GM12874 (cell line): Measurements from ENCODE around the gene NFKBIB.
A peak's percentile ranks its signal among the peaks of the same experiment; 100 is the strongest.

Experiments
- TF ChIP-seq, protein P1 (sequence below): IDR thresholded peaks from 2 replicates; pipeline ENCODE4 v1.5.1; 2011; ENCODE audit warnings: low read depth, mild to moderate bottlenecking, control low read depth, low read length, moderate library complexity; ENCODE audit not compliant: insufficient read depth

NFKBIB gene

DNA sequence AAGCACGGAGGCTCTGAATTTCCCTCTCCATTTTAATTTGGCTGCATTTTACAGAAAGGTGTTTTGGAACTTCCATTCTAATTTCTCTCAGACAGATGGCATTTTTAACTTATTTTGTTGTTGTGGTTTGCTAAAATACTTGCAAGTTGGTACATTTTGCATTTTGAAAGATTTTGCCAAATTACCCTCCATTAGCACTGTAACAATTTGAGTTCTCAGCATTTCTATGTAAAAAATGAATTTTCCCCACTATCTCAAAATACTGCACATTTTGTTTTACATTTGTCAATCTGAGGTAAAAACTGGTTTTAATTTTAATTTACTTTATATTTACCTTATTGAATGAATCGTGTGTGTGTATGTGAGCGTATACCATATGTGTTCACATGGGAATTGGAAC is 43.0 kb upstream of the NFKBIB start:
- TF ChIP-seq, protein P1, sequence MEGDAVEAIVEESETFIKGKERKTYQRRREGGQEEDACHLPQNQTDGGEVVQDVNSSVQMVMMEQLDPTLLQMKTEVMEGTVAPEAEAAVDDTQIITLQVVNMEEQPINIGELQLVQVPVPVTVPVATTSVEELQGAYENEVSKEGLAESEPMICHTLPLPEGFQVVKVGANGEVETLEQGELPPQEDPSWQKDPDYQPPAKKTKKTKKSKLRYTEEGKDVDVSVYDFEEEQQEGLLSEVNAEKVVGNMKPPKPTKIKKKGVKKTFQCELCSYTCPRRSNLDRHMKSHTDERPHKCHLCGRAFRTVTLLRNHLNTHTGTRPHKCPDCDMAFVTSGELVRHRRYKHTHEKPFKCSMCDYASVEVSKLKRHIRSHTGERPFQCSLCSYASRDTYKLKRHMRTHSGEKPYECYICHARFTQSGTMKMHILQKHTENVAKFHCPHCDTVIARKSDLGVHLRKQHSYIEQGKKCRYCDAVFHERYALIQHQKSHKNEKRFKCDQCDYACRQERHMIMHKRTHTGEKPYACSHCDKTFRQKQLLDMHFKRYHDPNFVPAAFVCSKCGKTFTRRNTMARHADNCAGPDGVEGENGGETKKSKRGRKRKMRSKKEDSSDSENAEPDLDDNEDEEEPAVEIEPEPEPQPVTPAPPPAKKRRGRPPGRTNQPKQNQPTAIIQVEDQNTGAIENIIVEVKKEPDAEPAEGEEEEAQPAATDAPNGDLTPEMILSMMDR, result no peak

DNA sequence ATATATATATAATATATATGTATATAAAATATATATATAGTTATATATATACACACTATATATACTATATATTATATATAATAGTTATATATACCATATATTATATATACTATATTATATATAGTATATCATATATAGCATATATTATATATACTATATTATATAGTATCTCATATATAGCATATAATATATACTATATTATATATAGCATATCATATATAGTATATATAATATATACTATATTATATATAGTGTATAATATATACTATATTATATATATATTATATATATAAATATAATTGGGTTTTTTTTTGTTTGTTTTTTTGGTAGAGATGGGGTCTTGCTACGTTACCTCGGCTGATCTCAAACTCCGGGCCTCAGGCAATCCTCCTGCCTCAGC is 38.4 kb upstream of the NFKBIB start:
- TF ChIP-seq, protein P1, result no peak

DNA sequence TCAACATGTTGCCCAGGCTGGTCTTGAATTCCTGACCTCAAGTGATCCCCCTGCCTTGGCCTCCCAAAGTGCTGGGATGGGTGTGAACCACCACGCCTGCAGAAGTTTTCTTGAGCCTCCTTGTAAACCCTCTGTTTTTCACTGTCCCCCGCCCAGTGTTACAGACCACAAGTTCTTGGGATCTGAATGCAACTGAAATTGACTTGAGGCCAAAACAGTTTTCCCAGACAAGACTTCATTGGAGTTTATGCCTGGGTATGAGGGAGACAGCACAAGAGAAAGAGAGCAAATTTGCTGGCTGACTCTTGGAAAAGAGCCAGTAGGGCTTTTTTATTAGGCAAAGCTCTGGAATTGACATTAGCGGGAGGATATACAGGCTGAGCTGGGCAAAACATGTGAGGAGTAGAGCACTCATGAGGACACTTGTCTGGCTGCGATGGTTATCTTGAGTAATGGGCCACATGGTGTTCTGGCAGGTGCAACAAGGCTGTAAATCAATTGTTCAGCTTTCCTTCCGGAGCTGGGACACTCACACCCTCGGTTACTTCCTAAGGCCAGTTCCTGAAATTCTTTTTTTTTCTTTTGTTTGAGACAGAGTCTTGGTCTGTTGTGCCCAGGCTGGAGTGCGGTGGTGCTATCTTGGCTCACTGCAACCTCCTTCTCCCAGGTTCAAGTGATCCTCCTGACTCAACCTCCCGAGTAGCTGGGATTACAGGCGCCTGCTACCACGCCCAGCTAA is 37.3 kb upstream of the NFKBIB start:
- TF ChIP-seq, protein P1, result no peak

DNA sequence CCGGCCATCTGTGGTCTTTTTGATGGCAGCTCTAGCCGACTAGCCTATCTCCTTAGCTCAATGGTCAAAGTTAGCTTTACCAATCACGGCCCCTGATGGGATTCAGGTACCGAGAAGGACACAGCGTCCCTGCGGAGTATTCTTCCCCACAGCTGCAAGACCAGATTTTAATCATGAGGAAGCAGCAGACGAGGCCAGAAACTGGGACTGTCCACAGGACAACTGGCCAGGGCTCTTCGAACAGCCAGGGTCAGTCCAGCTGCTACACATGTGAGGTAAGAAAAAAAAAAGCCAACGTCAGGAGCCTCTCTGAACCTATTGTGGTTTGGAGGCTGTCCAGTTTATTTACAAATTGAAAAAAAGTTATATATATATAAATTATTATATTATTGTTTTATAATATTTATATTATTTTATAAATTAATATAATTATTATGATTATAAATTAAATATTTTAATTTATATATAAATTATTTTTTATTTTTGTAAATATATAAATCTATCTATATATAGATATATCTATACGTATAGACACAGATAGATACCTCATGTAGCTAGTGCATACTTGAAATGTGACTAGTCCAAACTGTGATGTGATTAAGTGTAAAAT is 32.5 kb upstream of the NFKBIB start:
- TF ChIP-seq, protein P1, result no peak

DNA sequence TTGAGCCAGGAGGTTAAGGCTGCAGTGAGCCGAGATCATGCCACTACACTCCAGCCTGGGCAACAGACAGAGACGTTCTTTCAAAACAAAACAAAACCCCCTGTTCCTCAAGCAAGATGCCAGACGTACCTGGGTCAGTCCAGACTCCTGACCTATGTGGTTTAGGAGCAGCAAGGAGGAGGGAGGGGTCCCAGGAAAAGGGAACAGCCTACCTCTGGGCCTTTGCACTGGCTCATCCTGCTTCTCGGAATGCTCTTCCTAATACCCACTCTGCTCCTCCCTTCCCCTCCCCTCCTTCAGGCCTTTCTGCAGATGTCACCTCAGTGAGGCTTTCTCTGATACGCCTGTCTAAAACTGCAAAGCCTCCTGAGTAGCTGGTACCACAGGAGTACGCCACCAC is 31.2 kb upstream of the NFKBIB start:
- TF ChIP-seq, protein P1, result no peak

DNA sequence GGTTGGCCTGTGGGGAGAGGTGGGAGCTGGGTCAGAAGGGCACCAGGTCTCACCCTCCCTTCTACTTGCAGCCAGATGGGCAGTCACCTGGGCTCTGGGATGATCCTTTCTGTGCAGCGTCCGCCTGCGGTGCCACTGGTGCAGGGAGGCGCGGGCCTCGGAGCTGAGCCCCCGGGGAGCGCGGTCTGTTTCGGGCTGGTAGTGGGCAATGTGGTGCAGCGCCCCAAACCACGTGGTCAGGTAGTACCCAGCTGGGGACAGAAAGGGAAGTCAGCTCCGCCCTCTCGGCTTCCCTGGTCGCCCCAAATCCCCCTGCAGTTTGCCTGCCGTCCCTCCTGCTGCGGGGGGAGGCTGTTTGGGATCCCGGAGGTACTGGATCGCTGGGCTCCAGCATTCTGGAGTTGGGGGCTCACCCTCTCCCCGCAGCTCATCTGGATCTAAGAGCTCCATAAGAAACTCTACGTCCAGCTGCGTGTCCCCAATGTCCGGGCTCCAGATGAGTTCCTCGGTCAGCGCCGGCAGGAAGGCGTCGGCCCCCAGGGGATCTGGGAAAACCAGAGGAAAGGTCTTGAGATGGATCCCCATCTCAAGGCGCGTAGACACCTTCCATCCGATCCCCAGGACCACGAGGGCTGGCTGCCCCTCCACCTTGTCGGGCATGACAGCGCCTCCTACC is 30.5 kb upstream of the NFKBIB start:
- TF ChIP-seq, protein P1, result no peak

DNA sequence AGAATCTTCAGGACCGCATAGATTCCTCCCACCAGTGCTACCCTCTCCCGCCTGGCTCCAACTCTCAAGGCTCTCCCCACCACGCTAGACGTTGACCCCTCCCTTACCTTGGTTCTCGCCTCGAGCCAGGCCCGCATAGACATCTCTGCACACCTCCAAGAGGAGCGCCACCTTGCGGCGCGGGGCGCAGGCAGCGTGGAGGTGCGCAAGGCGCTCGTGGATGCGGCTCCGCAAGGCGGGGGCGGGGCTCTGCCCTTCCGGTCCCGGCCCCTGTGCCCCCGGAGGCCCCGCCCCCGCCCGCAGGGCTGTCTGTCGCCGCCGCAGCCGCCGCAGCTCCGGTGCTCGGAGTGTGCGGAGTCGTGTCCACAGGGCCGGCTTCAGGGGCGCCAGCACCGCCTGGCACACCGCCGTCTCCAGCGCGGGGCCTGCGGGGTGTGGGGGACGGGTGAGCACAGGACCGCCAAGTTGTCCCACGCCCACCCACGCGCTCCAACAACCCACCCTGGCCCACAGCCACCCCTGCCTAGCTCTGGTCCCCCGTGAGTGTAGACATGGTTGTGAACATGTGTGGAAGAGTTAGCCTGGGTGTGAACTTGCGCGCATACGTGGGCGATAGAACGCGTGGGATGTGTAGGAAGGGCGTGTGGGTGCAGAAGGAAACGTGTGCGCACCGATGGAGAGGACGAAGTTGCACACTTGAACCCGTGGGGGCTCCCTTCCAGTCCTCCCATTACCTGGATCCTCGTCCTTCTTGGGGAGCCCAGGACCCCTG is 29.7 kb upstream of the NFKBIB start:
- TF ChIP-seq, protein P1, result peak; percentile 97
